Activated T-cell treated with anti-CD3 and anti-CD28 coated beads, Interleukin-2, amount 50 U/mL, for 4 hours (primary cell): ENCODE data around the gene MID1. TPM values are rescaled to one million over a fixed set of nuclear protein-coding genes. Genes with fewer than 3 reads are reported as not detected.

ENCODE experiments used
- ATAC-seq, 2 donors: fragments of 200-7000 bp; cut with Tn5 transposase; one replicate each; pipeline ENCODE4 v1.10.0; 2021
- DNase-seq: peaks from one replicate; pipeline ENCODE4 v3.0.0-alpha.2; 2020
- H3K27me3 Mint-ChIP-seq: one replicate; pipeline ENCODE4 v1.8.0; 2021; ENCODE audit warnings: low read depth, mixed read lengths
- H3K36me3 Mint-ChIP-seq: one replicate; pipeline ENCODE4 v1.8.0; 2022; ENCODE audit warnings: mixed read lengths; ENCODE audit not compliant: insufficient read depth
- H3K4me1 Mint-ChIP-seq: one replicate; pipeline ENCODE4 v1.8.0; 2021; ENCODE audit warnings: low read depth, mixed read lengths
- H3K4me3 Mint-ChIP-seq: one replicate; pipeline ENCODE4 v1.8.0; 2021; ENCODE audit warnings: mild to moderate bottlenecking, moderate library complexity, mixed read lengths
- H3K9me3 Mint-ChIP-seq: one replicate; pipeline ENCODE4 v1.8.0; 2021; ENCODE audit warnings: mixed read lengths
- total RNA-seq, 3 donors: library from RNA; stranded (reverse); gene quantifications; one replicate each; pipeline ENCODE4 v1.2.1, GENCODE V29; 2021

Gene MID1
- total RNA-seq, 3 donors from 2014 or later: 0.16 to 0.25 (median 0.24) TPM

- no peaks in the 10 kb centered on the region for H3K4me1 Mint-ChIP-seq
- H3K27me3 Mint-ChIP-seq: no peaks in the 10 kb centered on the region
- H3K9me3 Mint-ChIP-seq: no peaks in the 10 kb centered on the region
- H3K4me3 Mint-ChIP-seq: no peak overlapping the region
- H3K36me3 Mint-ChIP-seq: no peaks in the 10 kb centered on the region
- no peak for ATAC-seq
- no peak for DNase-seq
Observed at GRCh38 chrX:10576777-10577447, 43.5 kb downstream of the MID1 start.

DNA sequence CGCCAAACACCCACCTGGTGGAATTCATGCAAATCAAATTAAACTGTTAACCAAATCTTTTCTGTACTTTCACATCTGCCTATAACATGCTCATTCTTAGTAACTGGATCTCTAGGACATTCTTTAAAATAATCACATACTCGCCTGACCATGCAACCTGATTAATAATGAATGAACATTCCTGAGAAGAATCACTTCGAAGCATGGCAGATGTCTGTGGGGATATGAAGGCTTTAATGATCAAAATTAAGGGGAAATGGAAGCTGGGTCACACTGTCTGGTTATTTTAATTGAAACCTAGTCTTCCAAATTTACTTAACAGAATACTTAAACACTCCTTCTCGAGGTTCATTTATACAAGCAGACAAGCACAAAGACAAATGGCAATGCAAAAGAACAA is 44.2 kb downstream of the MID1 start:
- Mint-ChIP-seq H3K36me3 (no peaks in the 10 kb centered on the region), H3K27me3 (no peaks in the 10 kb centered on the region), H3K4me3 (no peak overlapping the region), H3K4me1 (no peaks in the 10 kb centered on the region), H3K9me3 (no peaks in the 10 kb centered on the region)
- DNase-seq (no peak), ATAC-seq (no peak)

DNA sequence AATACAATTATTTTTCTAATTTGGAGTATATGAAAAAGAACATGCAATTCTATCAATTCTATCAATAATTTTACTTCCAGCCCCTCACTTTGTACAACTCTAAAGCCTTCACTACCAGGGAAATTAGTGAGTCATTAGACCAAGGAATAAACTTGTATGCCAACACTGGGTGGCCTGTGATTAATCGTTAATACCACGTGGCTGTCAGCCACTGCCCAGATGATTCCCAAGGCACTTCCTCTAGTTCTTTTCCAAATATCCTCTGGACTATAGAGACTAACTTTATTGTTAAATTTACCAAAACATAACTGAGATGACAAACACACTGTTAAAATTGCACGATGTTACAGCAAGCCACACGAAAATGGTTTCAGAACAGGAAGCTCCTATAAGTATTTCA is 45.7 kb downstream of the MID1 start:
- H3K9me3 Mint-ChIP-seq: no peaks in the 10 kb centered on the region
- H3K27me3 Mint-ChIP-seq: no peaks in the 10 kb centered on the region
- DNase-seq (no peak), ATAC-seq (no peak)
- no peaks in the 10 kb centered on the region for H3K36me3 Mint-ChIP-seq
- no peak overlapping the region for H3K4me3 Mint-ChIP-seq
- no peaks in the 10 kb centered on the region for H3K4me1 Mint-ChIP-seq

DNA sequence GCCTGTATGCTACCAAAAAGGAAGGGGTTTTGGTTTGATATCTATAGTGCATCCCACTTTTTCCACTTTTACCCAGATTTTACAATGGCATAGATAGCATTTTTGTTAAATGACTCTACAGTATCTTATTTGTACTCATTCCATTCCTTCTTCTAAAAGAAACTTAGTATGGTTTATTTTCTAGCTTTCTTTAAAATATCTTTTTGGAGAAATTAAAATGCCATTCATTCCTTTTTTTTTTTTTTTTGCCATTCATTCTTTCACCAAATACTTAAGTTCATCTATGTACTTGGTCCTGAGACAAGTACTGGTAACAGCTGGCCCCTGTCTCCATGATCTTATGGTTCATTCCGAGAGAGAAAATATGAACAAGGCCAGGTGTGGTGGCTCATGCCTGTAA is 49.1 kb downstream of the MID1 start:
- Mint-ChIP-seq H3K27me3 (no peaks in the 10 kb centered on the region), H3K4me1 (no peaks in the 10 kb centered on the region), H3K4me3 (no peak overlapping the region), H3K36me3 (no peaks in the 10 kb centered on the region), H3K9me3 (no peaks in the 10 kb centered on the region)
- DNase-seq: no peak
- ATAC-seq: no peak

DNA sequence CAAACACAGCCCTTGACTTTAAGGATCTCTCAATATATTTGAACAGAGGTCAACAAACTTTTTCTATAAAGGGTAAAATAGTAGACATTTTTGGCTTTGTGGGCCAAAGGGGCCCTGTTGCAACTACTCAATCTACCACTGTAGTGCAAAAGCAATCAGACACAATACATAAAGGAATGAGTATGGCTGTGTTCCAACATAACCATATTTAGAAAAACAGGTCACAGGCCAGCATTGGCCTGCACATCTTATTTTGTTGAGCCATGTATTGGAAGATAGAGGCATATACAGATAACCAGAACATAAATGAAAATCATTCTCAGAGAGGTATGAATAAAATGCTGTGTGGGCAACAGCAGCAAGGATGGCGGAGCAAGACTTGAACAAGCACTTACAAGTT is 49.8 kb downstream of the MID1 start:
- no peaks in the 10 kb centered on the region for H3K36me3 Mint-ChIP-seq
- no peaks in the 10 kb centered on the region for H3K4me1 Mint-ChIP-seq
- DNase-seq: no peak
- no peak for ATAC-seq
- no peaks in the 10 kb centered on the region for H3K27me3 Mint-ChIP-seq
- H3K9me3 Mint-ChIP-seq: no peaks in the 10 kb centered on the region
- H3K4me3 Mint-ChIP-seq: no peak overlapping the region

DNA sequence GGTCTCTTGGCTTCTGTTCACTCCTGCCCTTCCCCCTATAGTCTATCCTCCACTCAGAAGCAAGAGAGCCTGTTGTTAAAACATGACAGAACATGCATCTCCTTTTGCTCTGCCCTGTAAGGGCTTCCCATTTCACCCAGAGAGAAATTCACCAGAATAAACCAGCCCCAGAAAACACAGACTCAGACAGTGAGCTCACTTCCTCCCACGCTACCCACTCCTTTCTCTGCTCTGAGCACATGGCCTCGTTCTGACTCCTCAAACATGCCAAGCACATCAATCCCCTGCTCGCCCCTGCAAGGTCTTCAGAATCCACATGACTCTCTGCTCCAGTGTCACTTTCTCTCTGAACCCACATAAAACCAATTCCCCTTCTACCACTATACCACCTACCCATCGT is 50.4 kb downstream of the MID1 start:
- ATAC-seq: no peak
- no peak overlapping the region for H3K4me3 Mint-ChIP-seq
- no peaks in the 10 kb centered on the region for H3K4me1 Mint-ChIP-seq

GRCh38 chrX:10568428-10568827 is 52.0 kb downstream of the MID1 start:
- ATAC-seq (no peak), DNase-seq (no peak)
- no peaks in the 10 kb centered on the region for H3K9me3 Mint-ChIP-seq
- no peaks in the 10 kb centered on the region for H3K4me1 Mint-ChIP-seq
- H3K27me3 Mint-ChIP-seq: no peaks in the 10 kb centered on the region
- no peak overlapping the region for H3K4me3 Mint-ChIP-seq
- no peaks in the 10 kb centered on the region for H3K36me3 Mint-ChIP-seq

More for the DNA sequence above, 50.4 kb downstream of the MID1 start:
- no peak for DNase-seq
- Mint-ChIP-seq H3K9me3 (no peaks in the 10 kb centered on the region), H3K27me3 (no peaks in the 10 kb centered on the region), H3K36me3 (no peaks in the 10 kb centered on the region)

DNA sequence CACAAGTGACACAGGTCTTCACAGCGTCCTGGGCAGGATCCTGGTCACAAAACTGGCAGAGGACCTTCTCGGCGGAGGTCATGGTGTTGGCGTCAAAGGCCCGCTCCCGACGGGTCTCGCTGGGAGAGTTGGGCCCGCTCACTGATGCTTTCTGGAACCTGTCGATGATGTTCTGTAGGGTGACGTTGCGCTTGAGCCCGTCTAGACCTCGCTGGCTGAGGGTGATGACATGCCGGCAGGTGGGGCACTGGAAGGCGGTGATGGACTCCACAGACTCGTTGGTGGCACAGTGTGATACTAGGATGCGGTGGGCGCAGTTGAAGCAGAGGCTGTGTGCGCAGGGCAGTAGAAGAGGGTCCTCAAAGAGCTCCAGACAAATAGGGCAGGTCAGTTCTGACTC is 53.2 kb downstream of the MID1 start:
- Mint-ChIP-seq H3K9me3 (no peaks in the 10 kb centered on the region), H3K4me1 (no peaks in the 10 kb centered on the region), H3K27me3 (no peaks in the 10 kb centered on the region), H3K4me3 (no peak overlapping the region), H3K36me3 (no peaks in the 10 kb centered on the region)
- ATAC-seq (no peak), DNase-seq (no peak)

DNA sequence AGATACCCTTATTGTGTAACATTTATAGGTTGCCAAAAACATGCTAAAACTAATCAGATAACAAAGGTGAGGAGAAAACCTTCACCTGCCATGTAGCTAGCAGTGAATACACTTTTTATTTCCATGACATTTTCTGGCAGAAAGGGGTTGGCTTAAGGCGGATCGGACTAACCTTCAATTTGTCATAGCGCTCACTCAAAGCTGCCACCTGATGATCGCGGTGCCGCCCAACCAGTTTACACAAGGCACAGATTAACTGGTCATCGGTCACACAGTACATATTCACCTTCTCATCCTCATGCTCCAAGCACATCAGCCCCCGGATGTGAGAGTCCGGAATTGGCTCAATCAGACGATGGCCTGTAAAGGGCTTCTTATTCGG is 53.7 kb downstream of the MID1 start:
- Mint-ChIP-seq H3K4me1 (no peaks in the 10 kb centered on the region), H3K27me3 (no peaks in the 10 kb centered on the region), H3K9me3 (no peaks in the 10 kb centered on the region), H3K4me3 (no peak overlapping the region), H3K36me3 (no peaks in the 10 kb centered on the region)
- no peak for DNase-seq
- ATAC-seq: no peak

DNA sequence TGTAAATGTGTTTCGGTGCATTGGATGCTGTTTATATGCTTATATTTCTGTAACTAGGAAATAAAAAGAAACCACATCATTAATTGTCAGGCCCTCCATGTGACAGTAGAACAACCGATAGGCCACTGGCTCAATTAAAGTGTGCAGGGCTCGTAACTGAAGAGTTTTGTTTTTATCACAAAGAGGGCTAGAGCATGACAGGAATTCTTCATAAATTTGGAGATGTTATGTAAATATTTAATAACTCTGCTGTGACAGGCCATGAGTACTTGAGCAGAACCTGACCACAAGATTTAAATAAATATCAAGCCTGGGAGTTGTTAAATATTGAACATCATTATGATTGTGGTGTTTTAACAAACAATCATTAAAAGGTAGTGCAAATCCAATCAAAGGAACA is 55.9 kb downstream of the MID1 start:
- Mint-ChIP-seq H3K9me3 (no peaks in the 10 kb centered on the region), H3K4me3 (no peak overlapping the region), H3K36me3 (no peaks in the 10 kb centered on the region), H3K27me3 (no peaks in the 10 kb centered on the region), H3K4me1 (no peaks in the 10 kb centered on the region)
- ATAC-seq (no peak), DNase-seq (no peak)

GRCh38 chrX:10557166-10557565 is 63.2 kb downstream of the MID1 start:
- Mint-ChIP-seq H3K4me1 (no peaks in the 10 kb centered on the region), H3K36me3 (no peaks in the 10 kb centered on the region), H3K27me3 (no peaks in the 10 kb centered on the region), H3K9me3 (peaks cover 4% of the 10 kb centered on the region), H3K4me3 (no peak overlapping the region)
- DNase-seq (no peak), ATAC-seq (no peak)

- H3K4me3 Mint-ChIP-seq: no peak overlapping the region
- no peaks in the 10 kb centered on the region for H3K36me3 Mint-ChIP-seq
- DNase-seq (no peak), ATAC-seq (no peak)
- H3K9me3 Mint-ChIP-seq: peaks cover 4% of the 10 kb centered on the region
- H3K4me1 Mint-ChIP-seq: no peaks in the 10 kb centered on the region
- no peaks in the 10 kb centered on the region for H3K27me3 Mint-ChIP-seq
Observed at GRCh38 chrX:10556405-10556804, 64.0 kb downstream of the MID1 start.

GRCh38 chrX:10555846-10556245 is 64.5 kb downstream of the MID1 start:
- no peak for DNase-seq
- no peaks in the 10 kb centered on the region for H3K4me1 Mint-ChIP-seq
- no peaks in the 10 kb centered on the region for H3K36me3 Mint-ChIP-seq
- H3K4me3 Mint-ChIP-seq: no peak overlapping the region
- H3K9me3 Mint-ChIP-seq: peaks cover 4% of the 10 kb centered on the region
- H3K27me3 Mint-ChIP-seq: no peaks in the 10 kb centered on the region
- no peak for ATAC-seq

- Mint-ChIP-seq H3K4me1 (no peaks in the 10 kb centered on the region), H3K9me3 (peaks cover 4% of the 10 kb centered on the region), H3K4me3 (no peak overlapping the region), H3K27me3 (no peaks in the 10 kb centered on the region), H3K36me3 (no peaks in the 10 kb centered on the region)
- DNase-seq (no peak), ATAC-seq (no peak)
Observed at GRCh38 chrX:10554612-10555270, 65.6 kb downstream of the MID1 start.

DNA sequence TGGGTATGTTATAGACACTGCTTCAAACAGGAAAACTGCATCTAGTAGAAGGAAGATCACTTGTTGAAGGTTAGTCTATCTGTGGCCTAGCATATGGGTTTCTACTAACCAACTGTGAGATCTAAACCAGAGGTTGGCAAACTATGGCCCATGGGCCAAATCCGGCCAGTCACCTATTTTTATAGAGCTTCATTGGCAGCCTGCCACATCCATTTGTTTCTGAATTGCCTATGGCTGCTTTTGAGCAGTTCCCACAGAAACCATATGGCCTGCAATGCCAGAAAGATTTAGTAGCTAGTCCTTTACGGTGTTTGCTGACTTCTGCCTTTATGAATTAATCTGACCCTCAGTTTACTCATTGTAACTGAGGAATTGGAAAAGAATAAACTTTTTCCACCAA is 71.1 kb downstream of the MID1 start:
- no peak overlapping the region for H3K4me3 Mint-ChIP-seq
- H3K27me3 Mint-ChIP-seq: no peaks in the 10 kb centered on the region
- ATAC-seq (no peak), DNase-seq (no peak)
- no peaks in the 10 kb centered on the region for H3K4me1 Mint-ChIP-seq
- no peaks in the 10 kb centered on the region for H3K9me3 Mint-ChIP-seq
- H3K36me3 Mint-ChIP-seq: no peaks in the 10 kb centered on the region
